HepG2 (cell line): Measurements from ENCODE around the gene MLXIPL. TPM values are rescaled to one million over a fixed set of nuclear protein-coding genes. Genes with fewer than 3 reads are reported as not detected.

Source experiments
- AHR ChIP-seq: IDR thresholded peaks from 2 replicates; pipeline ENCODE4 v1.6.1; 2018; ENCODE audit warnings: missing genetic modification reagents, missing compliant biosample characterization
- PAF1 ChIP-seq: IDR thresholded peaks from 2 replicates; pipeline ENCODE4 v1.6.1; 2016; ENCODE audit warnings: missing genetic modification reagents, missing compliant biosample characterization
- POGZ ChIP-seq: sonication (generic); formaldehyde crosslinking; IDR thresholded peaks from 2 replicates; pipeline ENCODE4 v1.4.0; 2020; ENCODE audit warnings: mild to moderate bottlenecking, missing genetic modification reagents
- SMYD3 ChIP-seq: sonication (generic); formaldehyde crosslinking; IDR thresholded peaks from 2 replicates; pipeline ENCODE4 v1.8.1; 2023; ENCODE audit warnings: mild to moderate bottlenecking, missing genetic modification reagents
- SOX5 ChIP-seq: IDR thresholded peaks from 2 replicates; pipeline ENCODE4 v1.6.1; 2016; ENCODE audit warnings: borderline replicate concordance
- U2AF2 ChIP-seq: fragments of 200-400 bp; formaldehyde crosslinking; IDR thresholded peaks from 2 replicates; pipeline ENCODE4 v1.6.1; 2017; ENCODE audit warnings: low read depth, mild to moderate bottlenecking, low read length
- YY1 ChIP-seq: IDR thresholded peaks from 2 replicates; pipeline ENCODE4 v1.6.1; 2011; ENCODE audit warnings: low read length, low read depth, moderate library complexity, mild to moderate bottlenecking; ENCODE audit not compliant: insufficient read depth, insufficient replicate concordance
- ZNF124 ChIP-seq: sonication (generic); formaldehyde crosslinking; IDR thresholded peaks from 2 replicates; pipeline ENCODE4 v1.4.0; 2020; ENCODE audit warnings: missing genetic modification reagents
- ZNF354B ChIP-seq: sonication (generic); formaldehyde crosslinking; IDR thresholded peaks from 2 replicates; pipeline ENCODE4 v1.8.0; 2022; ENCODE audit warnings: mild to moderate bottlenecking, missing genetic modification reagents
- ZNF382 ChIP-seq: sonication (generic); formaldehyde crosslinking; IDR thresholded peaks from 2 replicates; pipeline ENCODE4 v1.5.0; 2020; ENCODE audit warnings: missing genetic modification reagents, mild to moderate bottlenecking, borderline replicate concordance
- ZNF44 ChIP-seq: sonication (generic); formaldehyde crosslinking; IDR thresholded peaks from 2 replicates; pipeline ENCODE4 v1.5.1; 2020; ENCODE audit warnings: mild to moderate bottlenecking, missing genetic modification reagents
- ZNF547 ChIP-seq: sonication (generic); formaldehyde crosslinking; IDR thresholded peaks from 2 replicates; pipeline ENCODE4 v1.5.1; 2020; ENCODE audit warnings: mild to moderate bottlenecking, missing genetic modification reagents
- ZNF567 ChIP-seq: sonication (generic); formaldehyde crosslinking; IDR thresholded peaks from 2 replicates; pipeline ENCODE4 v1.8.1; 2023; ENCODE audit warnings: mild to moderate bottlenecking, missing genetic modification reagents, borderline replicate concordance
- ZNF605 ChIP-seq: sonication (generic); formaldehyde crosslinking; IDR thresholded peaks from 2 replicates; pipeline ENCODE4 v1.8.0; 2022; ENCODE audit warnings: mild to moderate bottlenecking, missing genetic modification reagents
- polyA plus RNA-seq, 8 experiments: library from polyadenylated mRNA; depleted of rRNA in 3 of 8; stranded (reverse) in 7 of 8; unstranded in 1 of 8; fragments of >200 nt; fragmentation: Illumina TruSeq in 4 of 8; extraction: Trizol in 4 of 8; gene quantifications; 2 replicates each; pipeline versions ENCODE4 v1.2.1 to v1.2.3, GENCODE V29; 2011 to 2016; ENCODE audit warnings: low read depth in 4 of 8, missing spikeins in 1 of 8, mixed read lengths in 1 of 8; ENCODE audit not compliant: insufficient read depth in 1 of 8
- total RNA-seq, 5 experiments: library from RNA; depleted of rRNA; stranded (reverse); fragments of >200 nt; fragmentation: Illumina TruSeq; extraction: Trizol; gene quantifications; 2 replicates each; pipeline ENCODE4 v1.2.3, GENCODE V29; 2016; ENCODE audit warnings: low read depth in 1 of 5
- TF ChIP-seq, protein P1 (sequence below): sonication (generic); formaldehyde crosslinking; IDR thresholded peaks from 2 replicates; pipeline ENCODE4 v1.4.0; 2020; ENCODE audit warnings: low read depth, missing genetic modification reagents
- TF ChIP-seq, protein P2 (sequence below): sonication (generic); formaldehyde crosslinking; IDR thresholded peaks from 2 replicates; pipeline ENCODE4 v1.4.0; 2020; ENCODE audit warnings: mild to moderate bottlenecking, missing genetic modification reagents
- TF ChIP-seq, protein P3 (sequence below): sonication (generic); formaldehyde crosslinking; conservative IDR thresholded peaks from 2 replicates; pipeline ENCODE4 v1.8.1; 2023; ENCODE audit warnings: missing genetic modification reagents
- TF ChIP-seq, protein P4 (sequence below): sonication (generic); formaldehyde crosslinking; IDR thresholded peaks from 2 replicates; pipeline ENCODE4 v1.9.0; 2021; ENCODE audit warnings: mild to moderate bottlenecking, missing genetic modification reagents

The MLXIPL gene
- total and polyA plus RNA-seq, 2 of the 13 experiments (the other 11 are each of a cell fraction or from before 2014, with no cell fraction given) = 51.6 to 60.1 TPM

- TF ChIP-seq, protein P1, sequence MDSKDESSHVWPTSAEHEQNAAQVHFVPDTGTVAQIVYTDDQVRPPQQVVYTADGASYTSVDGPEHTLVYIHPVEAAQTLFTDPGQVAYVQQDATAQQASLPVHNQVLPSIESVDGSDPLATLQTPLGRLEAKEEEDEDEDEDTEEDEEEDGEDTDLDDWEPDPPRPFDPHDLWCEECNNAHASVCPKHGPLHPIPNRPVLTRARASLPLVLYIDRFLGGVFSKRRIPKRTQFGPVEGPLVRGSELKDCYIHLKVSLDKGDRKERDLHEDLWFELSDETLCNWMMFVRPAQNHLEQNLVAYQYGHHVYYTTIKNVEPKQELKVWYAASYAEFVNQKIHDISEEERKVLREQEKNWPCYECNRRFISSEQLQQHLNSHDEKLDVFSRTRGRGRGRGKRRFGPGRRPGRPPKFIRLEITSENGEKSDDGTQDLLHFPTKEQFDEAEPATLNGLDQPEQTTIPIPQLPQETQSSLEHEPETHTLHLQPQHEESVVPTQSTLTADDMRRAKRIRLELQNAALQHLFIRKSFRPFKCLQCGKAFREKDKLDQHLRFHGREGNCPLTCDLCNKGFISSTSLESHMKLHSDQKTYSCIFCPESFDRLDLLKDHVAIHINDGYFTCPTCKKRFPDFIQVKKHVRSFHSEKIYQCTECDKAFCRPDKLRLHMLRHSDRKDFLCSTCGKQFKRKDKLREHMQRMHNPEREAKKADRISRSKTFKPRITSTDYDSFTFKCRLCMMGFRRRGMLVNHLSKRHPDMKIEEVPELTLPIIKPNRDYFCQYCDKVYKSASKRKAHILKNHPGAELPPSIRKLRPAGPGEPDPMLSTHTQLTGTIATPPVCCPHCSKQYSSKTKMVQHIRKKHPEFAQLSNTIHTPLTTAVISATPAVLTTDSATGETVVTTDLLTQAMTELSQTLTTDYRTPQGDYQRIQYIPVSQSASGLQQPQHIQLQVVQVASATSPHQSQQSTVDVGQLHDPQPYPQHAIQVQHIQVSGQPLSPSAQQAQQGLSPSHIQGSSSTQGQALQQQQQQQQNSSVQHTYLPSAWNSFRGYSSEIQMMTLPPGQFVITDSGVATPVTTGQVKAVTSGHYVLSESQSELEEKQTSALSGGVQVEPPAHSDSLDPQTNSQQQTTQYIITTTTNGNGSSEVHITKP (CRISPR knock-in tag) = no peak
- TF ChIP-seq SOX5 (no peak; the same call in 1 of the 2 replicates), ZNF605 (no peak), ZNF44 (no peak), ZNF124 (CRISPR knock-in tag) (no peak), AHR (CRISPR knock-in tag) (no peak), ZNF354B (no peak), PAF1 (CRISPR knock-in tag) (no peak), U2AF2 (no peak), ZNF547 (no peak), ZNF567 (CRISPR knock-in tag) (no peak; the same call in 1 of the 2 replicates), POGZ (no peak), YY1 (no peak), SMYD3 (CRISPR knock-in tag) (no peak), ZNF382 (CRISPR knock-in tag) (no peak)
- TF ChIP-seq, protein P2, sequence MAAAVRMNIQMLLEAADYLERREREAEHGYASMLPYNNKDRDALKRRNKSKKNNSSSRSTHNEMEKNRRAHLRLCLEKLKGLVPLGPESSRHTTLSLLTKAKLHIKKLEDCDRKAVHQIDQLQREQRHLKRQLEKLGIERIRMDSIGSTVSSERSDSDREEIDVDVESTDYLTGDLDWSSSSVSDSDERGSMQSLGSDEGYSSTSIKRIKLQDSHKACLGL (CRISPR knock-in tag) = peak; percentile 24; the same call in 1 of the 2 replicates
- TF ChIP-seq, protein P3, sequence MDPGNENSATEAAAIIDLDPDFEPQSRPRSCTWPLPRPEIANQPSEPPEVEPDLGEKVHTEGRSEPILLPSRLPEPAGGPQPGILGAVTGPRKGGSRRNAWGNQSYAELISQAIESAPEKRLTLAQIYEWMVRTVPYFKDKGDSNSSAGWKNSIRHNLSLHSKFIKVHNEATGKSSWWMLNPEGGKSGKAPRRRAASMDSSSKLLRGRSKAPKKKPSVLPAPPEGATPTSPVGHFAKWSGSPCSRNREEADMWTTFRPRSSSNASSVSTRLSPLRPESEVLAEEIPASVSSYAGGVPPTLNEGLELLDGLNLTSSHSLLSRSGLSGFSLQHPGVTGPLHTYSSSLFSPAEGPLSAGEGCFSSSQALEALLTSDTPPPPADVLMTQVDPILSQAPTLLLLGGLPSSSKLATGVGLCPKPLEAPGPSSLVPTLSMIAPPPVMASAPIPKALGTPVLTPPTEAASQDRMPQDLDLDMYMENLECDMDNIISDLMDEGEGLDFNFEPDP (CRISPR knock-in tag) = no peak
- TF ChIP-seq, protein P4, sequence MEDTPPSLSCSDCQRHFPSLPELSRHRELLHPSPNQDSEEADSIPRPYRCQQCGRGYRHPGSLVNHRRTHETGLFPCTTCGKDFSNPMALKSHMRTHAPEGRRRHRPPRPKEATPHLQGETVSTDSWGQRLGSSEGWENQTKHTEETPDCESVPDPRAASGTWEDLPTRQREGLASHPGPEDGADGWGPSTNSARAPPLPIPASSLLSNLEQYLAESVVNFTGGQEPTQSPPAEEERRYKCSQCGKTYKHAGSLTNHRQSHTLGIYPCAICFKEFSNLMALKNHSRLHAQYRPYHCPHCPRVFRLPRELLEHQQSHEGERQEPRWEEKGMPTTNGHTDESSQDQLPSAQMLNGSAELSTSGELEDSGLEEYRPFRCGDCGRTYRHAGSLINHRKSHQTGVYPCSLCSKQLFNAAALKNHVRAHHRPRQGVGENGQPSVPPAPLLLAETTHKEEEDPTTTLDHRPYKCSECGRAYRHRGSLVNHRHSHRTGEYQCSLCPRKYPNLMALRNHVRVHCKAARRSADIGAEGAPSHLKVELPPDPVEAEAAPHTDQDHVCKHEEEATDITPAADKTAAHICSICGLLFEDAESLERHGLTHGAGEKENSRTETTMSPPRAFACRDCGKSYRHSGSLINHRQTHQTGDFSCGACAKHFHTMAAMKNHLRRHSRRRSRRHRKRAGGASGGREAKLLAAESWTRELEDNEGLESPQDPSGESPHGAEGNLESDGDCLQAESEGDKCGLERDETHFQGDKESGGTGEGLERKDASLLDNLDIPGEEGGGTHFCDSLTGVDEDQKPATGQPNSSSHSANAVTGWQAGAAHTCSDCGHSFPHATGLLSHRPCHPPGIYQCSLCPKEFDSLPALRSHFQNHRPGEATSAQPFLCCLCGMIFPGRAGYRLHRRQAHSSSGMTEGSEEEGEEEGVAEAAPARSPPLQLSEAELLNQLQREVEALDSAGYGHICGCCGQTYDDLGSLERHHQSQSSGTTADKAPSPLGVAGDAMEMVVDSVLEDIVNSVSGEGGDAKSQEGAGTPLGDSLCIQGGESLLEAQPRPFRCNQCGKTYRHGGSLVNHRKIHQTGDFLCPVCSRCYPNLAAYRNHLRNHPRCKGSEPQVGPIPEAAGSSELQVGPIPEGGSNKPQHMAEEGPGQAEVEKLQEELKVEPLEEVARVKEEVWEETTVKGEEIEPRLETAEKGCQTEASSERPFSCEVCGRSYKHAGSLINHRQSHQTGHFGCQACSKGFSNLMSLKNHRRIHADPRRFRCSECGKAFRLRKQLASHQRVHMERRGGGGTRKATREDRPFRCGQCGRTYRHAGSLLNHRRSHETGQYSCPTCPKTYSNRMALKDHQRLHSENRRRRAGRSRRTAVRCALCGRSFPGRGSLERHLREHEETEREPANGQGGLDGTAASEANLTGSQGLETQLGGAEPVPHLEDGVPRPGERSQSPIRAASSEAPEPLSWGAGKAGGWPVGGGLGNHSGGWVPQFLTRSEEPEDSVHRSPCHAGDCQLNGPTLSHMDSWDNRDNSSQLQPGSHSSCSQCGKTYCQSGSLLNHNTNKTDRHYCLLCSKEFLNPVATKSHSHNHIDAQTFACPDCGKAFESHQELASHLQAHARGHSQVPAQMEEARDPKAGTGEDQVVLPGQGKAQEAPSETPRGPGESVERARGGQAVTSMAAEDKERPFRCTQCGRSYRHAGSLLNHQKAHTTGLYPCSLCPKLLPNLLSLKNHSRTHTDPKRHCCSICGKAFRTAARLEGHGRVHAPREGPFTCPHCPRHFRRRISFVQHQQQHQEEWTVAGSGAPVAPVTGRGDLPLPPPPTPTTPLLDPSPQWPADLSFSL (CRISPR knock-in tag) = no peak
These were observed 46.5 kb downstream of the MLXIPL start (continued) for GRCh38 chr7:73577627-73578341.
